ENCODE measurements around the gene BDKRB2. TPM values are rescaled to one million over a fixed set of nuclear protein-coding genes. Genes with fewer than 3 reads are reported as not detected.

The BDKRB2 gene
- total RNA-seq, 1 donor from 2014 or later, result 23.3 TPM

DNA sequence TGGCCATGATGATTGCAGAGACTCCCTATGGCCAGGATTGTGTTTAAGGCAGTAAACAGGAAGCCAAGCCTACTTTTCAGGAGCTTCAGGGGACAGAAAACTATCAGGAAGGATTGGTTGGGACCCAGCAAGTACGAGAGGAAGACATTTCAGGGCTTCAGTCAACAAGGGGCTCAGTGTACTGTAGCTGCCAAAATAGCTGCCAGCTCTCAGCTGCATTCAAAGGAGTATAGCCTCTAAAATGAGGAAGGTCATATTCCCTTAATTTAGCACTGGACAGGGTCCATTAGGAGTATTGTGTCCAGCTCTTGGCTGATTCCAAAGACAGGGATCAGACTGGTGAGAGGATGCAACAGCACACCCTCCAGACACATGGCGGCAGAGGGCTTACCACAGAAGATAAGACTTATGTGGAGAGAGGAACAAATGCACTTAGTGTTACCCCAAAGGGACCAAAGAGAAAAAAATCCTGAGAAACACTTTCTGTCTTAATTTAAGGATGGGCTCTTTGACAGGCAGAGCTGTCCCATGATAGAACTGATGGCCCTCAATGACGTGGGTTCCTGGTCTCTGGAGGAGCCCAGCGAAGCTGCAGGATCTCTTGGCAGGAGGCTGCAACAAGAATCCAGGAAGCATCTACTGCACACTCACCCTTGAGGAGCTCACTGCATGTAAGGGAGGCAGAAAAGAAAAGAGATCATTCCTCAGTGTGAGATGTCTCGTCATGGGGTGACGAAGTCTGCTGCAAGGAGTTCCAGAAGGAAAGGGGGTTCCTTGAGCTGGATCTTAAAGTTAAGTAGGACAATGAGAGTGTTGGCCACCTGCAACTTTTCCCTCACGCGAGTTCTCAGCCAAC is 66.2 kb downstream of the BDKRB2 start:
- TF ChIP-seq POLR2AphosphoS5 (IDR thresholded peaks at IDR 0.05; ENCODE audit: insufficient read depth in 1 of 2, low read depth in 1 of 2) (no peak), POLR2A (IDR thresholded peaks at IDR 0.05) (no peak)
- TF ChIP-seq, protein P1, sequence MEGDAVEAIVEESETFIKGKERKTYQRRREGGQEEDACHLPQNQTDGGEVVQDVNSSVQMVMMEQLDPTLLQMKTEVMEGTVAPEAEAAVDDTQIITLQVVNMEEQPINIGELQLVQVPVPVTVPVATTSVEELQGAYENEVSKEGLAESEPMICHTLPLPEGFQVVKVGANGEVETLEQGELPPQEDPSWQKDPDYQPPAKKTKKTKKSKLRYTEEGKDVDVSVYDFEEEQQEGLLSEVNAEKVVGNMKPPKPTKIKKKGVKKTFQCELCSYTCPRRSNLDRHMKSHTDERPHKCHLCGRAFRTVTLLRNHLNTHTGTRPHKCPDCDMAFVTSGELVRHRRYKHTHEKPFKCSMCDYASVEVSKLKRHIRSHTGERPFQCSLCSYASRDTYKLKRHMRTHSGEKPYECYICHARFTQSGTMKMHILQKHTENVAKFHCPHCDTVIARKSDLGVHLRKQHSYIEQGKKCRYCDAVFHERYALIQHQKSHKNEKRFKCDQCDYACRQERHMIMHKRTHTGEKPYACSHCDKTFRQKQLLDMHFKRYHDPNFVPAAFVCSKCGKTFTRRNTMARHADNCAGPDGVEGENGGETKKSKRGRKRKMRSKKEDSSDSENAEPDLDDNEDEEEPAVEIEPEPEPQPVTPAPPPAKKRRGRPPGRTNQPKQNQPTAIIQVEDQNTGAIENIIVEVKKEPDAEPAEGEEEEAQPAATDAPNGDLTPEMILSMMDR (IDR thresholded peaks at IDR 0.05), result no peak
- peak in 1 of 2 donors; percentile 84 for DNase-seq (ENCODE audit: extremely low spot score in 2 of 2)
- no peaks in the 10 kb centered on the region for H3K36me3 ChIP-seq
- H3K27ac ChIP-seq, result peak overlapping the region; percentile 72
- no peaks in the 10 kb centered on the region for H3K27me3 ChIP-seq
- intact Hi-C loops (cut with DNase I), result loop anchor here (10.0 kb wide), 1 partner anchor 266 kb away; no protein-coding TSS in a partner anchor
- H3K4me1 ChIP-seq, result peaks cover 62% of the 10 kb centered on the region
- H3K9me3 ChIP-seq, result no peaks in the 10 kb centered on the region
- no peak overlapping the region for H3K4me3 ChIP-seq

DNA sequence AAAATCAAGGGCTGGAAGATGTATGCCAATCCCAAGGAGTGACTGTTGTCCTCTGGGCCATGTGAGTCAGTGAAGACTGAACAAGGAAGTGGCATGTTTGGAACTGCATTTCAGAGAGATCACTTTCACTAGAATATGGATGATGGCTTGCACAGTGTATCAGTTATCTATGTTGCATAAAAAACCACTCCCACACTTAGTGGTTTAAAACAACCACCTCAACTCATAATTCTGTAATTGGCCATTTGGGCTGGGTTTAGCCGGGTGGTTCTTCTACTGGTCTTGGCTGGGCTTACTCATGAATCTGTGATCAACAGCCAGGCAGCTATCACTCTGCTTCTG is 66.8 kb downstream of the BDKRB2 start:
- Histone ChIP-seq H3K27me3 (no peaks in the 10 kb centered on the region), H3K4me3 (no peak overlapping the region), H3K27ac (no peak overlapping the region), H3K36me3 (no peaks in the 10 kb centered on the region), H3K4me1 (peaks cover 62% of the 10 kb centered on the region), H3K9me3 (no peaks in the 10 kb centered on the region)
- peak in 1 of 2 donors; percentile 39 for TF ChIP-seq POLR2AphosphoS5 (IDR thresholded peaks at IDR 0.05; ENCODE audit: insufficient read depth in 1 of 2, low read depth in 1 of 2)
- TF ChIP-seq, protein P1 (IDR thresholded peaks at IDR 0.05), result no peak
- intact Hi-C loops (cut with DNase I), result loop anchor here (10.0 kb wide), 1 partner anchor 267 kb away; no protein-coding TSS in a partner anchor
- DNase-seq (ENCODE audit: extremely low spot score in 2 of 2), result peak in 1 of 2 donors; percentile 22

DNA sequence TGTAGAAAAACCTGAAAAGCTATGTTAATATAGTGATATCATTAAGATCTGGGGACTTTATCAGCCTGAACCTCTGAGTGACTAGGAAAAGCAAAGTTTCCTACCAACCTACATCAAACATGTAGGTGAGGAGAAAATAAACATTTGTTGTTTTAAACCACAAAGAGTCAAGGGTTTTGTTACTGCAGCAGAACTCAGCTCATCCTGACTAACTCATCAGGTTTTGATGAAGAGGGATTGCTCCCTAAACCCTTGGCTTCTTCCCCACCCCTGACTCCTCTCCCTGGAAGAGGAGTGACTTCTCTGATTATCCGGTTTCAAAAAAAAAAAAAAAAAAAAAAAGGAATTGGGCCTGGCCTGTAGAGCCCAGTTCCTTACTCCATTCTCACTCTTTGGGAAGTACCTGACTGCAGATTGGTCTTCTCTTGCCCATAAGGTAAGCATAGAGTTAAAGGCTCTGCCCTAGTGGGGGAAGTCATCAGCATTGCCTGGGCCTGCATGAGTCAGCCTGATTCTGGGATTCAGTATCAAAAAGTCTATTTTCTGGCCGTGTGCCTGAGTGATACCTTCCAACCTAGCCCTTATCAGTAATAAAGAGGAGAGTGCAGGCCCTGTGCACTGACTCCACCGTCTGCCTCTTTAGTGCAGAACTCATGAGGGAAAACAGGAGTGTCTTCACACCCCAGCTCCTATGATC is 68.3 kb downstream of the BDKRB2 start:
- no peak overlapping the region for H3K4me3 ChIP-seq
- no peak for TF ChIP-seq POLR2A (IDR thresholded peaks at IDR 0.05)
- no peak for TF ChIP-seq POLR2AphosphoS5 (IDR thresholded peaks at IDR 0.05; ENCODE audit: insufficient read depth in 1 of 2, low read depth in 1 of 2)
- TF ChIP-seq, protein P1 (IDR thresholded peaks at IDR 0.05), result no peak
- H3K27ac ChIP-seq, result peak overlapping the region; percentile 68
- no peaks in the 10 kb centered on the region for H3K27me3 ChIP-seq
- peaks cover 2% of the 10 kb centered on the region for H3K9me3 ChIP-seq
- no peaks in the 10 kb centered on the region for H3K36me3 ChIP-seq
- DNase-seq (ENCODE audit: extremely low spot score in 2 of 2), result no peak
- H3K4me1 ChIP-seq, result peaks cover 53% of the 10 kb centered on the region
- intact Hi-C loops (cut with DNase I), result loop anchor here (10.0 kb wide), 1 partner anchor 268 kb away; no protein-coding TSS in a partner anchor

DNA sequence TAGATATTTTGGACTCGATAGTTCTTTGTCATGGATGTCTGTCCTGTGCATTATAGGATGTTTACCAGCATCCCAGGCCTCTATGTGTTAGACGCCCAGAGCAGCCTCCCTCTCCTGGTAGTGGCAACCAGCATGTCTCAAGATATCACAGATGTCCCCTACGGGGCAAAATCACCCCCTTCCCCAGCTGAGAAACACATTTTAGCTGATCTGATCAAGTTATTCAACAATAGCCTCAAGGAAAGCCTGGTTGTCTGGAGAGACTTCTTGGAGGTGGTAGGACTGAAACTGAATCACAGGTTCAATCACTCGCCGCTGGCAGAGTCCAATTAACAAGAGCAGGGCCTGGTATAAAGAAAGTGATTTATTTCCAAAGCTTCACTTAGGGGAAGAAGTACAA is 69.0 kb downstream of the BDKRB2 start:
- no peaks in the 10 kb centered on the region for H3K27me3 ChIP-seq
- TF ChIP-seq POLR2AphosphoS5 (IDR thresholded peaks at IDR 0.05; ENCODE audit: insufficient read depth in 1 of 2, low read depth in 1 of 2) (no peak), POLR2A (IDR thresholded peaks at IDR 0.05) (no peak)
- TF ChIP-seq, protein P1 (IDR thresholded peaks at IDR 0.05), result no peak
- intact Hi-C loops (cut with DNase I), result loop anchor here (2.0 to 10.0 kb wide), 2 partner anchors 173 to 269 kb away; no protein-coding TSS in a partner anchor
- H3K9me3 ChIP-seq, result peaks cover 7% of the 10 kb centered on the region
- no peak overlapping the region for H3K4me3 ChIP-seq
- peaks cover 46% of the 10 kb centered on the region for H3K4me1 ChIP-seq
- peak in 1 of 2 donors; percentile 85 for DNase-seq (ENCODE audit: extremely low spot score in 2 of 2)
- no peaks in the 10 kb centered on the region for H3K36me3 ChIP-seq
- H3K27ac ChIP-seq, result peak overlapping the region; percentile 68

Data from vagina (tissue), 2 donors.